ENCODE data around the gene SH3BP5L.

GRCh38 chr1:248871837-248872401 lies 46.2 kb upstream of the SH3BP5L start:
- TF ChIP-seq POLR2AphosphoS5 (IDR thresholded peaks at IDR 0.05; ENCODE audit: low read depth, low read length) (no peak), REST (IDR thresholded peaks at IDR 0.05; ENCODE audit: insufficient read depth in 1 of 2, low read depth in 2 of 2, low read length in 2 of 2) (no peak)
